Bronchial epithelial cell (primary cell): ENCODE results near the gene VCP. TPM values are rescaled to one million over a fixed set of nuclear protein-coding genes. Genes with fewer than 3 reads are reported as not detected.

Source experiments
- DNase-seq: peaks from one replicate; pipeline ENCODE4 v3.0.0-alpha.2; 2010; ENCODE audit warnings: low read depth
- FAIRE-seq: peaks from 2 replicates; lab custom pipeline; 2011; peaks lifted over from hg19 to GRCh38; lab: Jason Lieb, UNC
- H3K27me3 ChIP-seq: 2 replicates; pipeline ENCODE4 v1.5.1; 2011; ENCODE audit warnings: low read length; ENCODE audit not compliant: control insufficient read depth, insufficient read depth
- H3K36me3 ChIP-seq: 2 replicates; pipeline ENCODE4 v1.5.1; 2011; ENCODE audit warnings: low read length; ENCODE audit not compliant: control insufficient read depth, insufficient read depth
- H3K4me3 ChIP-seq: 2 replicates; pipeline ENCODE4 v1.5.1; 2011; ENCODE audit warnings: mild to moderate bottlenecking, low read depth, low read length, control low read depth
- CTCF ChIP-seq: IDR thresholded peaks from 2 replicates; pipeline ENCODE4 v1.5.1; 2011; ENCODE audit warnings: mild to moderate bottlenecking, moderate library complexity, low read length, control low read depth, inconsistent platforms; ENCODE audit not compliant: insufficient read depth, severe bottlenecking
- total RNA-seq: library from RNA; depleted of rRNA; stranded (reverse); fragments of >200 nt; gene quantifications from 2 replicates; pipeline ENCODE4 v1.2.1, GENCODE V29; 2014

The VCP gene
- total RNA-seq, 1 donor from 2014 or later = 320 TPM

- peak overlapping the region; percentile 77 for H3K4me3 ChIP-seq
- peaks cover 2% of the 10 kb centered on the region for H3K36me3 ChIP-seq
- no peak for DNase-seq
- no peak for TF ChIP-seq CTCF
- H3K27me3 ChIP-seq = no peaks in the 10 kb centered on the region
- no peak for FAIRE-seq
Observed at GRCh38 chr9:35079041-35079425, 6.6 kb upstream of the VCP start.

GRCh38 chr9:35078066-35078465 lies 5.6 kb upstream of the VCP start:
- Histone ChIP-seq H3K27me3 (no peaks in the 10 kb centered on the region), H3K4me3 (no peak overlapping the region), H3K36me3 (peaks cover 2% of the 10 kb centered on the region)
- no peak for TF ChIP-seq CTCF
- no peak for FAIRE-seq
- no peak for DNase-seq

- Histone ChIP-seq H3K27me3 (no peaks in the 10 kb centered on the region), H3K36me3 (peaks cover 2% of the 10 kb centered on the region), H3K4me3 (no peak overlapping the region)
- no peak for TF ChIP-seq CTCF
- DNase-seq (no peak), FAIRE-seq (no peak)
Observed at GRCh38 chr9:35076848-35077247, 4.4 kb upstream of the VCP start.

GRCh38 chr9:35075358-35075757 lies 2.9 kb upstream of the VCP start:
- peaks cover 3% of the 10 kb centered on the region for H3K36me3 ChIP-seq

GRCh38 chr9:35074791-35075190 lies 2.4 kb upstream of the VCP start:
- Histone ChIP-seq H3K4me3 (no peak overlapping the region), H3K27me3 (no peaks in the 10 kb centered on the region), H3K36me3 (peaks cover 3% of the 10 kb centered on the region)
- TF ChIP-seq CTCF = no peak
- DNase-seq (no peak), FAIRE-seq (no peak)

More at GRCh38 chr9:35075358-35075757, 2.9 kb upstream of the VCP start:
- Histone ChIP-seq H3K4me3 (no peak overlapping the region), H3K27me3 (no peaks in the 10 kb centered on the region)
- no peak for TF ChIP-seq CTCF
- FAIRE-seq (no peak), DNase-seq (no peak)

GRCh38 chr9:35074141-35074540 lies 1.7 kb upstream of the VCP start:
- Histone ChIP-seq H3K36me3 (peaks cover 4% of the 10 kb centered on the region), H3K27me3 (no peaks in the 10 kb centered on the region), H3K4me3 (no peak overlapping the region)
- no peak for FAIRE-seq
- TF ChIP-seq CTCF = no peak
- DNase-seq = no peak
